HL-60 (cell line): ENCODE data around the gene ADAM15.

ENCODE experiments used
- DNase-seq, 2 experiments: peaks; one replicate each; pipeline ENCODE4 v3.0.0-alpha.2; 2010 to 2020; ENCODE audit warnings: low read depth in 1 of 2, low spot score in 1 of 2
- H3K27ac ChIP-seq: fragments of 250-450 bp; sonication (Bioruptor Pico); replicated peaks from 2 replicates; pipeline ENCODE4 v1.5.1; 2020; ENCODE audit warnings: mild to moderate bottlenecking, moderate library complexity
- H3K27me3 ChIP-seq: fragments of 250-450 bp; sonication (Bioruptor Pico); 2 replicates; pipeline ENCODE4 v1.5.1; 2021; ENCODE audit warnings: mild to moderate bottlenecking, moderate library complexity; ENCODE audit not compliant: insufficient read depth, poor library complexity, severe bottlenecking
- H3K4me3 ChIP-seq: replicated peaks from 2 replicates; pipeline ENCODE4 v1.5.1; 2011; ENCODE audit warnings: mild to moderate bottlenecking, control low read depth, low read length; ENCODE audit not compliant: insufficient read depth
- CTCF ChIP-seq: IDR thresholded peaks from one replicate; pipeline ENCODE4 v1.5.1; 2011; ENCODE audit warnings: low read length, control low read depth, inconsistent platforms; ENCODE audit not compliant: insufficient read depth
- GABPA ChIP-seq: IDR thresholded peaks from 2 replicates; pipeline ENCODE4 v1.6.1; 2012; ENCODE audit warnings: low read depth
- POLR2AphosphoS5 ChIP-seq: IDR thresholded peaks from 2 replicates; pipeline ENCODE4 v1.6.1; 2012; ENCODE audit warnings: low read depth
- REST ChIP-seq: IDR thresholded peaks from 2 replicates; pipeline ENCODE4 v1.6.1; 2012; ENCODE audit warnings: low read depth; ENCODE audit not compliant: insufficient replicate concordance
- SPI1 ChIP-seq: IDR thresholded peaks from 2 replicates; pipeline ENCODE4 v1.6.1; 2012; ENCODE audit warnings: low read depth, mild to moderate bottlenecking, borderline replicate concordance

ADAM15 gene

GRCh38 chr1:155083865-155084721, 33.0 kb downstream of the ADAM15 start:
- Histone ChIP-seq H3K27me3 (peaks cover 42% of the 10 kb centered on the region), H3K27ac (no peak overlapping the region), H3K4me3 (peak overlapping the region; percentile 58)
- DNase-seq: peak; percentile 61 to 75
- no peak for TF ChIP-seq POLR2AphosphoS5
- TF ChIP-seq CTCF: peak; percentile 32

- Histone ChIP-seq H3K4me3 (peak overlapping the region; percentile 58), H3K27me3 (peaks cover 34% of the 10 kb centered on the region), H3K27ac (peak overlapping the region; percentile 68)
- TF ChIP-seq POLR2AphosphoS5 (peak; percentile 41; the same call in 1 of the 2 replicates), REST (no peak), GABPA (peak; percentile 9; the same call in 1 of the 2 replicates), CTCF (peak; percentile 58)
- peak; percentile 82 to 95 for DNase-seq
These were observed 33.8 kb downstream of the ADAM15 start for GRCh38 chr1:155084722-155085503.

- no peak for TF ChIP-seq REST
- no peak for TF ChIP-seq POLR2AphosphoS5
- no peak for TF ChIP-seq GABPA
- TF ChIP-seq SPI1: no peak
- TF ChIP-seq CTCF: no peak
- peak overlapping the region; percentile 58 for H3K4me3 ChIP-seq
- H3K27ac ChIP-seq: peak overlapping the region; percentile 68
- H3K27me3 ChIP-seq: peaks cover 27% of the 10 kb centered on the region
- peak in 1 of 2 experiments; percentile 44 for DNase-seq
These were observed 34.5 kb downstream of the ADAM15 start for GRCh38 chr1:155085504-155086127.
